RWPE1 (cell line): ENCODE data around the gene PTPRC.

Experiments used
- CTCF ChIA-PET: fragments of 350-600 bp; sonication (Branson Sonifier 250); formaldehyde crosslinking; extraction: SDS; loops from one replicate; lab custom pipeline; 2021; lab: Yijun Ruan, JAX
- POLR2A ChIA-PET: fragments of 400-600 bp; formaldehyde crosslinking; extraction: SDS; loops from one replicate; lab custom pipeline; 2020; ENCODE audit warnings: antibody characterized with exemption; ENCODE audit not compliant: low non-redundant PET; lab: Yijun Ruan, JAX
- DNase-seq: peaks from one replicate; pipeline ENCODE4 v3.0.0; 2012; ENCODE audit warnings: low spot score
- H3K27ac ChIP-seq: fragments of 450-650 bp; 2 replicates; pipeline ENCODE4 v1.5.1; 2017
- TF ChIP-seq, protein P1 (sequence below): fragments of 450-650 bp; conservative IDR thresholded peaks from 2 replicates; pipeline ENCODE4 v1.5.1; 2017; ENCODE audit warnings: low read depth, mild to moderate bottlenecking

PTPRC gene

GRCh38 chr1:198649232-198649967 is 10.6 kb downstream of the PTPRC start:
- POLR2A ChIA-PET = interaction anchor here (0.7 kb wide), 1 partner anchor 13 kb away, joined by 3 read pairs; no protein-coding TSS in a partner anchor
- TF ChIP-seq, protein P1, sequence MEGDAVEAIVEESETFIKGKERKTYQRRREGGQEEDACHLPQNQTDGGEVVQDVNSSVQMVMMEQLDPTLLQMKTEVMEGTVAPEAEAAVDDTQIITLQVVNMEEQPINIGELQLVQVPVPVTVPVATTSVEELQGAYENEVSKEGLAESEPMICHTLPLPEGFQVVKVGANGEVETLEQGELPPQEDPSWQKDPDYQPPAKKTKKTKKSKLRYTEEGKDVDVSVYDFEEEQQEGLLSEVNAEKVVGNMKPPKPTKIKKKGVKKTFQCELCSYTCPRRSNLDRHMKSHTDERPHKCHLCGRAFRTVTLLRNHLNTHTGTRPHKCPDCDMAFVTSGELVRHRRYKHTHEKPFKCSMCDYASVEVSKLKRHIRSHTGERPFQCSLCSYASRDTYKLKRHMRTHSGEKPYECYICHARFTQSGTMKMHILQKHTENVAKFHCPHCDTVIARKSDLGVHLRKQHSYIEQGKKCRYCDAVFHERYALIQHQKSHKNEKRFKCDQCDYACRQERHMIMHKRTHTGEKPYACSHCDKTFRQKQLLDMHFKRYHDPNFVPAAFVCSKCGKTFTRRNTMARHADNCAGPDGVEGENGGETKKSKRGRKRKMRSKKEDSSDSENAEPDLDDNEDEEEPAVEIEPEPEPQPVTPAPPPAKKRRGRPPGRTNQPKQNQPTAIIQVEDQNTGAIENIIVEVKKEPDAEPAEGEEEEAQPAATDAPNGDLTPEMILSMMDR = no peak
- CTCF ChIA-PET = interaction anchor here (0.5 kb wide), 1 partner anchor 1128 kb away, joined by 4 read pairs; no protein-coding TSS in a partner anchor

DNA sequence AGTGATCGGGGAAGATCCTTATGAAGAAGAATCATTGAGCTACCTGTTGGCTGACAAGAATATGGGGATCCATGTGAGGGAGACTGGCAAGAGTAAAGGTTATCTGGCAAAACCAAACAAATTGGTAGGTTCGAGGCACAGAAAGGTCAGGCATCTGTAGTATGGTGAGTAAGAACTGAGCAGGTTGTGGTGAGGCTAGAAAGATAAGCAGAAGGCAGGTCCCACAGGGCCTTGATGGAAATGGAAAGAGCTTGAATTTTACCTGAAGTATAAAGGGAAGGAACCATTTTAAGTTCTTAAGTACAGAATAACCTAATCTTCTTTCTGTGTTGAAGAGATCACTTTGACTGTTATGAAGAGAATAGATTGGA is 11.1 kb downstream of the PTPRC start:
- CTCF ChIA-PET = interaction anchor here (0.5 kb wide), 1 partner anchor 1129 kb away, joined by 4 read pairs; no protein-coding TSS in a partner anchor
- POLR2A ChIA-PET = interaction anchor here (0.7 kb wide), 1 partner anchor 12 kb away, joined by 3 read pairs; no protein-coding TSS in a partner anchor

More at GRCh38 chr1:198649232-198649967, 10.6 kb downstream of the PTPRC start:
- no peak overlapping the region for H3K27ac ChIP-seq
- DNase-seq = no peak

DNA sequence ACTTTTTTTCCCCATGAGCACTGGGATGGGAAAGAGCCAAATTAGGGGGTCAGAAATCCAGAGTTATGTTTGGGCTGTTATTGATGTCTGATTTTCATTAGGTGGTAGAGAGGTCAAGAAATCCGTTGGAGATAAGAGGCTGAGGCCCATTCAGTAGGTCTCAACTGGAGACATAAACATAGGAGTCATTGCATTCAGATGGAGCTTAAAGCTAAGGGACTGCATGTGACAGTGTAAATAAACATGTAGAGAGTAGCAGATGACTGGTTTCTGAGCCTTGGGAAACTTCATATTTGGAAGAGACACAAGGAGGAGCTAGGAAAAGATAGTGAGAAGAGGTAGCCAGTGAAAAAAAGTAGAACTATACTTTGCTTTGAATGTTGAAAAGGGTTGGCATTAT is 11.7 kb downstream of the PTPRC start:
- ChIA-PET POLR2A (no interaction called here), CTCF (interaction anchor here (0.6 to 0.9 kb wide), 5 partner anchors 8 to 77 kb away, joined by 3 to 5 read pairs (median 3); partner anchors contain the start of gene PTPRC)
- TF ChIP-seq, protein P1 = no peak
- no peak overlapping the region for H3K27ac ChIP-seq
- no peak for DNase-seq

More for the DNA sequence above, 11.1 kb downstream of the PTPRC start:
- TF ChIP-seq, protein P1 = no peak
- DNase-seq = no peak
- H3K27ac ChIP-seq = no peak overlapping the region

- POLR2A ChIA-PET = no interaction called here
- H3K27ac ChIP-seq = no peak overlapping the region
- TF ChIP-seq, protein P1 = no peak
- CTCF ChIA-PET = interaction anchor here (0.6 to 0.7 kb wide), 2 partner anchors 15 to 658 kb away, joined by 3 read pairs; no protein-coding TSS in a partner anchor
- no peak for DNase-seq
These were observed 13.0 kb downstream of the PTPRC start for GRCh38 chr1:198651650-198652400.

- no peak for DNase-seq
- no peak overlapping the region for H3K27ac ChIP-seq
- ChIA-PET POLR2A (no interaction called here), CTCF (interaction anchor here (0.6 kb wide), 1 partner anchor 349 kb away, joined by 5 read pairs; no protein-coding TSS in a partner anchor)
- TF ChIP-seq, protein P1 = no peak
These were observed 15.1 kb downstream of the PTPRC start for GRCh38 chr1:198653808-198654413.
